SK-N-SH treated with all-trans-retinoic acid at 6 μM for 48 hours (cell line): ENCODE measurements around the gene CREB3L2.

Experiments used
- PPARA ChIP-seq: fragments of 250-450 bp; sonication (Bioruptor Pico); IDR thresholded peaks from 2 replicates; pipeline ENCODE4 v1.5.0; 2020; ENCODE audit warnings: mild to moderate bottlenecking, borderline replicate concordance
- ZC3H10 ChIP-seq: fragments of 250-450 bp; sonication (Bioruptor Pico); IDR thresholded peaks from 2 replicates; pipeline ENCODE4 v1.5.1; 2021; ENCODE audit warnings: mild to moderate bottlenecking, moderate library complexity
- ZFP30 ChIP-seq: fragments of 450-650 bp; formaldehyde crosslinking; IDR thresholded peaks from 2 replicates; pipeline ENCODE4 v1.5.0; 2022; ENCODE audit warnings: mild to moderate bottlenecking, moderate library complexity

GRCh38 chr7:137881607-137882260 lies 120.2 kb downstream of the CREB3L2 start:
- TF ChIP-seq ZFP30 (CRISPR knock-in tag): no peak
- no peak for TF ChIP-seq PPARA (CRISPR knock-in tag)
- TF ChIP-seq ZC3H10 (CRISPR knock-in tag): no peak
